GM12873 (cell line): ENCODE results near the gene KIAA0825.

ENCODE experiments used
- CTCF ChIP-seq: IDR thresholded peaks from 2 replicates; pipeline ENCODE4 v1.5.1; 2012; ENCODE audit warnings: low read depth, mild to moderate bottlenecking, moderate library complexity, low read length, control low read depth; ENCODE audit not compliant: insufficient read depth; ENCODE audit errors: missing control alignments

KIAA0825 gene

GRCh38 chr5:94618493-94619328 is at the start of gene KIAA0825, which contains the start of gene SLF1:
TSS of gene KIAA0825 (minus strand) at chr5:94618604. CDS start at chr5:94537126, 81,478 bp downstream.
TSS of gene SLF1 (plus strand) at chr5:94618669. CDS start at chr5:94628811, 10,142 bp downstream.
- TF ChIP-seq CTCF: no peak

GRCh38 chr5:94667937-94668336 is 49.5 kb upstream of the KIAA0825 start:
- no peak for TF ChIP-seq CTCF

- no peak for TF ChIP-seq CTCF
Observed at GRCh38 chr5:94661086-94661485, 42.7 kb upstream of the KIAA0825 start.

- no peak for TF ChIP-seq CTCF
Observed at GRCh38 chr5:94660506-94660905, 42.1 kb upstream of the KIAA0825 start.

- no peak for TF ChIP-seq CTCF
Observed at GRCh38 chr5:94658272-94658671, 39.9 kb upstream of the KIAA0825 start.

- no peak for TF ChIP-seq CTCF
Observed at GRCh38 chr5:94649874-94650273, 31.5 kb upstream of the KIAA0825 start.

- no peak for TF ChIP-seq CTCF
Observed at GRCh38 chr5:94646758-94647157, 28.4 kb upstream of the KIAA0825 start.
